WTC11 (cell line): Measurements from ENCODE around the gene UGT1A4. TPM values are rescaled to one million over a fixed set of nuclear protein-coding genes. Genes with fewer than 3 reads are reported as not detected.

ENCODE experiments used
- ATAC-seq: fragments of 200-7000 bp; cut with Tn5 transposase; 2 replicates; pipeline ENCODE4 v1.10.0; 2021; ENCODE audit warnings: mild to moderate bottlenecking, moderate library complexity
- Bru-seq: library from RNA; stranded (reverse); fragments of 400-500 nt; gene quantifications from one replicate; lab custom pipeline; 2021; lab: Mats Ljungman, UMichigan
- CTCF ChIA-PET: fragments of 300-600 bp; sonication (Branson Sonifier 250); formaldehyde crosslinking; loops from one replicate; lab custom pipeline; 2021; ENCODE audit warnings: antibody characterized with exemption; lab: Charles Lee
- POLR2A ChIA-PET: fragments of 350-600 bp; sonication (Branson Sonifier 250); formaldehyde crosslinking; loops from one replicate; lab custom pipeline; 2021; ENCODE audit warnings: antibody characterized with exemption; lab: Charles Lee
- DNase-seq: peaks from one replicate; pipeline ENCODE4 v3.0.0; 2021; ENCODE audit warnings: low spot score
- H3K27ac Mint-ChIP-seq: 2 replicates; pipeline ENCODE4 v1.8.0; 2021; ENCODE audit warnings: mixed read lengths
- H3K27me3 Mint-ChIP-seq: 2 replicates; pipeline ENCODE4 v1.8.0; 2021; ENCODE audit warnings: low read depth, mild to moderate bottlenecking, moderate library complexity, mixed read lengths
- H3K36me3 Mint-ChIP-seq: 2 replicates; pipeline ENCODE4 v1.8.0; 2021; ENCODE audit warnings: mixed read lengths
- H3K4me1 Mint-ChIP-seq: 2 replicates; pipeline ENCODE4 v1.8.0; 2022; ENCODE audit warnings: mixed read lengths
- H3K4me3 Mint-ChIP-seq: 2 replicates; pipeline ENCODE4 v1.8.0; 2021; ENCODE audit warnings: mild to moderate bottlenecking, moderate library complexity, mixed read lengths
- H3K9me3 Mint-ChIP-seq: 2 replicates; pipeline ENCODE4 v1.8.0; 2021; ENCODE audit warnings: mixed read lengths
- CBFB ChIP-seq: sonication (generic); formaldehyde crosslinking; IDR thresholded peaks from 2 replicates; pipeline ENCODE4 v1.8.1; 2022; ENCODE audit warnings: mild to moderate bottlenecking, low read depth, missing genetic modification reagents
- CREM ChIP-seq: sonication (generic); formaldehyde crosslinking; IDR thresholded peaks from 2 replicates; pipeline ENCODE4 v1.8.1; 2022; ENCODE audit warnings: mild to moderate bottlenecking, missing genetic modification reagents, moderate library complexity
- FOXJ3 ChIP-seq: sonication (generic); formaldehyde crosslinking; IDR thresholded peaks from 2 replicates; pipeline ENCODE4 v1.9.0; 2021; ENCODE audit warnings: missing genetic modification reagents, mild to moderate bottlenecking, borderline replicate concordance
- GTF2I ChIP-seq: fragments of 250-450 bp; sonication (Bioruptor Pico); conservative IDR thresholded peaks from 2 replicates; pipeline ENCODE4 v1.4.0; 2021; ENCODE audit warnings: mild to moderate bottlenecking
- IRF2 ChIP-seq: sonication (generic); formaldehyde crosslinking; IDR thresholded peaks from 2 replicates; pipeline ENCODE4 v1.8.0; 2022; ENCODE audit warnings: low read depth, missing genetic modification reagents, borderline replicate concordance
- JUN ChIP-seq: sonication (generic); formaldehyde crosslinking; IDR thresholded peaks from 2 replicates; pipeline ENCODE4 v1.8.0; 2023; ENCODE audit warnings: mild to moderate bottlenecking, missing genetic modification reagents
- MYBL2 ChIP-seq: sonication (generic); formaldehyde crosslinking; IDR thresholded peaks from 2 replicates; pipeline ENCODE4 v1.8.1; 2023; ENCODE audit warnings: mild to moderate bottlenecking, moderate library complexity, missing genetic modification reagents
- NR3C1 ChIP-seq: sonication (generic); formaldehyde crosslinking; conservative IDR thresholded peaks from 2 replicates; pipeline ENCODE4 v1.8.1; 2023; ENCODE audit warnings: low read depth, mild to moderate bottlenecking, missing genetic modification reagents
- PRRX2 ChIP-seq: fragments of 250-450 bp; sonication (Bioruptor Pico); IDR thresholded peaks from 2 replicates; pipeline ENCODE4 v1.8.0; 2021; ENCODE audit warnings: mild to moderate bottlenecking
- SP1 ChIP-seq: sonication (generic); formaldehyde crosslinking; conservative IDR thresholded peaks from 2 replicates; pipeline ENCODE4 v1.8.1; 2022; ENCODE audit warnings: missing genetic modification reagents
- TEAD1 ChIP-seq: sonication (generic); formaldehyde crosslinking; IDR thresholded peaks from 2 replicates; pipeline ENCODE4 v1.8.0; 2022; ENCODE audit warnings: mild to moderate bottlenecking, missing genetic modification reagents
- TEAD4 ChIP-seq: sonication (generic); formaldehyde crosslinking; IDR thresholded peaks from 2 replicates; pipeline ENCODE4 v1.8.0; 2022; ENCODE audit warnings: mild to moderate bottlenecking, missing genetic modification reagents
- ZNF121 ChIP-seq: sonication (generic); formaldehyde crosslinking; IDR thresholded peaks from 2 replicates; pipeline ENCODE4 v1.8.0; 2023; ENCODE audit warnings: missing genetic modification reagents
- long read RNA-seq, 3 experiments: library from RNA in 1 of 3; library from capped mRNA in 1 of 3; library from polyadenylated mRNA in 1 of 3; unstranded in 2 of 3; stranded (forward) in 1 of 3; transcript quantifications; one replicate each; pipeline ENCODE4 v2.0.0, GENCODE V29; 2021
- total RNA-seq: library from RNA; stranded (reverse); gene quantifications from 3 replicates; pipeline ENCODE4 v1.2.3, GENCODE V29; 2021
- TF ChIP-seq, protein P1 (sequence below): sonication (generic); formaldehyde crosslinking; IDR thresholded peaks from 2 replicates; pipeline ENCODE4 v1.8.0; 2022; ENCODE audit warnings: mild to moderate bottlenecking, missing genetic modification reagents
- TF ChIP-seq, protein P2 (sequence below): sonication (generic); formaldehyde crosslinking; IDR thresholded peaks from 2 replicates; pipeline ENCODE4 v1.8.1; 2023; ENCODE audit warnings: mild to moderate bottlenecking, missing genetic modification reagents, moderate library complexity
- TF ChIP-seq, protein P3 (sequence below): sonication (generic); formaldehyde crosslinking; IDR thresholded peaks from 2 replicates; pipeline ENCODE4 v1.8.1; 2022; ENCODE audit warnings: low read depth, missing genetic modification reagents, borderline replicate concordance
- TF ChIP-seq, protein P4 (sequence below): fragments of 250-450 bp; sonication (Bioruptor Pico); IDR thresholded peaks from 2 replicates; pipeline ENCODE4 v1.9.0; 2021; ENCODE audit warnings: mild to moderate bottlenecking
- TF ChIP-seq, protein P5 (sequence below): sonication (generic); formaldehyde crosslinking; IDR thresholded peaks from 2 replicates; pipeline ENCODE4 v1.8.1; 2023; ENCODE audit warnings: mild to moderate bottlenecking, moderate library complexity, missing genetic modification reagents
- TF ChIP-seq, protein P6 (sequence below): sonication (generic); formaldehyde crosslinking; IDR thresholded peaks from 2 replicates; pipeline ENCODE4 v1.8.1; 2022; ENCODE audit warnings: low read depth, mild to moderate bottlenecking, moderate library complexity, missing genetic modification reagents, borderline replicate concordance
- TF ChIP-seq, protein P7 (sequence below): sonication (generic); formaldehyde crosslinking; IDR thresholded peaks from 2 replicates; pipeline ENCODE4 v1.8.1; 2022; ENCODE audit warnings: missing genetic modification reagents, borderline replicate concordance

Gene UGT1A4
- total RNA-seq (0.14 to 0.22 TPM in 2 of 3 replicates, not detected in the other), Bru-seq, nascent RNA (not detected)
- long read RNA-seq, experiment 1: 0 reads
- long read RNA-seq, experiment 2: 0 reads
- long read RNA-seq, experiment 3: 0 reads

DNA sequence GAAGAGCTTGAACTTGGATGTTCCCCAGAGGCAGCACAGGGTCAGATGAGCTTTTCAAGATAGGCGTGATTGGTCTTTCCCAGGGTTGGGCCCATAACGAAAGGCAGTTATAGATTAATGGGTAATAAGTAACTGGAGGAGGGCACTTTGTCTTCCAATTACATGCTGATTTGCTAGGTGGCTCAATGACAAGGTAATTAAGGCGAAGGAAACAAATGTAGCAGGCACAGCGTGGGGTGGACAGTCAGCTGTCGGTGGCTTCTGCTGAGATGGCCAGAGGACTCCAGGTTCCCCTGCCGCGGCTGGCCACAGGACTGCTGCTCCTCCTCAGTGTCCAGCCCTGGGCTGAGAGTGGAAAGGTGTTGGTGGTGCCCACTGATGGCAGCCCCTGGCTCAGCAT lies at the start of gene UGT1A4:
UGT1A4 (plus strand) TSS at position 185 of the 400 bp plus-strand sequence; CDS start at position 270, 85 bp downstream.
- peaks cover 34% of the 10 kb centered on the region for H3K9me3 Mint-ChIP-seq
- no peak for DNase-seq
- ChIA-PET POLR2A (no interaction called here), CTCF (no interaction called here)
- no peaks in the 10 kb centered on the region for H3K4me1 Mint-ChIP-seq
- peaks cover 7% of the 10 kb centered on the region; the same call in 1 of the 2 replicates for H3K27me3 Mint-ChIP-seq
- no peak within 1 kb of the TSS for H3K27ac Mint-ChIP-seq
- TF ChIP-seq NR3C1 (CRISPR knock-in tag) (no peak), IRF2 (no peak), GTF2I (CRISPR knock-in tag) (no peak), ZNF121 (no peak), SP1 (CRISPR knock-in tag) (no peak), MYBL2 (no peak), TEAD1 (CRISPR knock-in tag) (no peak)
- TF ChIP-seq, protein P1, sequence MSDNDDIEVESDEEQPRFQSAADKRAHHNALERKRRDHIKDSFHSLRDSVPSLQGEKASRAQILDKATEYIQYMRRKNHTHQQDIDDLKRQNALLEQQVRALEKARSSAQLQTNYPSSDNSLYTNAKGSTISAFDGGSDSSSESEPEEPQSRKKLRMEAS (CRISPR knock-in tag): no peak
- no peak within 1 kb of the TSS for H3K4me3 Mint-ChIP-seq
- ATAC-seq: no peak
- H3K36me3 Mint-ChIP-seq: no peaks in the 10 kb centered on the region

DNA sequence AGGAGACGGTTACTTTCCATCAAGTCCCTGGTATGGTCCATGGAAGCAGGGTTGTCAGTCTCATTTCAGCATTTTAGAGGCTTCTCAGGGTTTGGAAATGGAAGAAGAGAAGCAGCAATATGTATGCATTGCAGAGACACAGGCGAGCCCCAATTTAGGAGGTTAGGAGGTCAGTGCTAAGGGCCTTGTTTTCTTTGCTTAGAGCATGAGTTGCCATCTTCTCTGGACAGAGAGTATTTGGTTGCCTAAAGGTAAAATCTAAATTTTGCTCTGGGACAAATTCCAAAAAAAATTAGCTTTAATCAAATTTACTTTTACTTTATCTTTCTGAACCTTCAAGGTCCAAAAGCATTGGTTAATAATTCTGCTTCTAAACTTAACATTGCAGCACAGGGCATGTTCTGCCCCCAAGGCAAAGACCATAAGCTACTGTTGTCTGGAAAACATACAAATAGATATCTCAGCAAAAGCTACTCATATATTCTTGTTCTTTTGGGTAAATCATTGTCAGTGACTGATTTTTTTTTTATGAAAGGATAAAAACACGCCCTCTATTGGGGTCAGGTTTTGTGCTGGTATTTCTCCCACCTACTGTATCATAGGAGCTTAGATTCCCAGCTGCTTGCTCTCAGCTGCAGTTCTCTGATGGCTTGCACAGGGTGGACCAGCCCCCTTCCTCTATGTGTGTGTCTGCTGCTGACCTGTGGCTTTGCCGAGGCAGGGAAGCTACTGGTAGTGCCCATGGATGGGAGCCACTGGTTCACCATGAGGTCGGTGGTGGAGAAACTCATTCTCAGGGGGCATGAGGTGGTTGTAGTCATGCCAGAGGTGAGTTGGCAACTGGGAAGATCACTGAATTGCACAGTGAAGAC lies 47.0 kb upstream of the UGT1A4 start, which contains the start of gene UGT1A9:
UGT1A9 (plus strand) TSS at position 609 of the 872 bp plus-strand sequence; CDS start at position 646, 37 bp downstream.
- peaks cover 9% of the 10 kb centered on the region for H3K9me3 Mint-ChIP-seq
- no peaks in the 10 kb centered on the region for H3K27me3 Mint-ChIP-seq
- H3K4me1 Mint-ChIP-seq: peaks cover 7% of the 10 kb centered on the region
- DNase-seq: no peak
- H3K4me3 Mint-ChIP-seq: no peak within 1 kb of the TSS
- no peak for ATAC-seq
- H3K27ac Mint-ChIP-seq: no peak within 1 kb of the TSS
- H3K36me3 Mint-ChIP-seq: no peaks in the 10 kb centered on the region
- POLR2A ChIA-PET: no interaction called here
- CTCF ChIA-PET: interaction anchor here (0.5 to 1.0 kb wide), 4 partner anchors 28 to 542 kb away, joined by 3 read pairs; no protein-coding TSS in a partner anchor
- no peak for TF ChIP-seq TEAD4 (CRISPR knock-in tag)
- TF ChIP-seq, protein P2, sequence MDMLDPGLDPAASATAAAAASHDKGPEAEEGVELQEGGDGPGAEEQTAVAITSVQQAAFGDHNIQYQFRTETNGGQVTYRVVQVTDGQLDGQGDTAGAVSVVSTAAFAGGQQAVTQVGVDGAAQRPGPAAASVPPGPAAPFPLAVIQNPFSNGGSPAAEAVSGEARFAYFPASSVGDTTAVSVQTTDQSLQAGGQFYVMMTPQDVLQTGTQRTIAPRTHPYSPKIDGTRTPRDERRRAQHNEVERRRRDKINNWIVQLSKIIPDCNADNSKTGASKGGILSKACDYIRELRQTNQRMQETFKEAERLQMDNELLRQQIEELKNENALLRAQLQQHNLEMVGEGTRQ (CRISPR knock-in tag): no peak
- TF ChIP-seq, protein P3, sequence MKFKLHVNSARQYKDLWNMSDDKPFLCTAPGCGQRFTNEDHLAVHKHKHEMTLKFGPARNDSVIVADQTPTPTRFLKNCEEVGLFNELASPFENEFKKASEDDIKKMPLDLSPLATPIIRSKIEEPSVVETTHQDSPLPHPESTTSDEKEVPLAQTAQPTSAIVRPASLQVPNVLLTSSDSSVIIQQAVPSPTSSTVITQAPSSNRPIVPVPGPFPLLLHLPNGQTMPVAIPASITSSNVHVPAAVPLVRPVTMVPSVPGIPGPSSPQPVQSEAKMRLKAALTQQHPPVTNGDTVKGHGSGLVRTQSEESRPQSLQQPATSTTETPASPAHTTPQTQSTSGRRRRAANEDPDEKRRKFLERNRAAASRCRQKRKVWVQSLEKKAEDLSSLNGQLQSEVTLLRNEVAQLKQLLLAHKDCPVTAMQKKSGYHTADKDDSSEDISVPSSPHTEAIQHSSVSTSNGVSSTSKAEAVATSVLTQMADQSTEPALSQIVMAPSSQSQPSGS: no peak
- TF ChIP-seq PRRX2 (CRISPR knock-in tag): no peak
- no peak for TF ChIP-seq CREM (CRISPR knock-in tag)
- TF ChIP-seq, protein P4, sequence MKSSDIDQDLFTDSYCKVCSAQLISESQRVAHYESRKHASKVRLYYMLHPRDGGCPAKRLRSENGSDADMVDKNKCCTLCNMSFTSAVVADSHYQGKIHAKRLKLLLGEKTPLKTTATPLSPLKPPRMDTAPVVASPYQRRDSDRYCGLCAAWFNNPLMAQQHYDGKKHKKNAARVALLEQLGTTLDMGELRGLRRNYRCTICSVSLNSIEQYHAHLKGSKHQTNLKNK (CRISPR knock-in tag): no peak
- TF ChIP-seq FOXJ3 (CRISPR knock-in tag): no peak
- no peak for TF ChIP-seq JUN (CRISPR knock-in tag)
- TF ChIP-seq, protein P5, sequence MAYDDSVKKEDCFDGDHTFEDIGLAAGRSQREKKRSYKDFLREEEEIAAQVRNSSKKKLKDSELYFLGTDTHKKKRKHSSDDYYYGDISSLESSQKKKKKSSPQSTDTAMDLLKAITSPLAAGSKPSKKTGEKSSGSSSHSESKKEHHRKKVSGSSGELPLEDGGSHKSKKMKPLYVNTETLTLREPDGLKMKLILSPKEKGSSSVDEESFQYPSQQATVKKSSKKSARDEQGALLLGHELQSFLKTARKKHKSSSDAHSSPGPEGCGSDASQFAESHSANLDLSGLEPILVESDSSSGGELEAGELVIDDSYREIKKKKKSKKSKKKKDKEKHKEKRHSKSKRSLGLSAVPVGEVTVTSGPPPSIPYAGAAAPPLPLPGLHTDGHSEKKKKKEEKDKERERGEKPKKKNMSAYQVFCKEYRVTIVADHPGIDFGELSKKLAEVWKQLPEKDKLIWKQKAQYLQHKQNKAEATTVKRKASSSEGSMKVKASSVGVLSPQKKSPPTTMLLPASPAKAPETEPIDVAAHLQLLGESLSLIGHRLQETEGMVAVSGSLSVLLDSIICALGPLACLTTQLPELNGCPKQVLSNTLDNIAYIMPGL (CRISPR knock-in tag): no peak
- TF ChIP-seq CBFB (CRISPR knock-in tag): no peak
- TF ChIP-seq, protein P6, sequence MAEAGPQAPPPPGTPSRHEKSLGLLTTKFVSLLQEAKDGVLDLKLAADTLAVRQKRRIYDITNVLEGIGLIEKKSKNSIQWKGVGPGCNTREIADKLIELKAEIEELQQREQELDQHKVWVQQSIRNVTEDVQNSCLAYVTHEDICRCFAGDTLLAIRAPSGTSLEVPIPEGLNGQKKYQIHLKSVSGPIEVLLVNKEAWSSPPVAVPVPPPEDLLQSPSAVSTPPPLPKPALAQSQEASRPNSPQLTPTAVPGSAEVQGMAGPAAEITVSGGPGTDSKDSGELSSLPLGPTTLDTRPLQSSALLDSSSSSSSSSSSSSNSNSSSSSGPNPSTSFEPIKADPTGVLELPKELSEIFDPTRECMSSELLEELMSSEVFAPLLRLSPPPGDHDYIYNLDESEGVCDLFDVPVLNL (CRISPR knock-in tag): no peak
- TF ChIP-seq, protein P7, sequence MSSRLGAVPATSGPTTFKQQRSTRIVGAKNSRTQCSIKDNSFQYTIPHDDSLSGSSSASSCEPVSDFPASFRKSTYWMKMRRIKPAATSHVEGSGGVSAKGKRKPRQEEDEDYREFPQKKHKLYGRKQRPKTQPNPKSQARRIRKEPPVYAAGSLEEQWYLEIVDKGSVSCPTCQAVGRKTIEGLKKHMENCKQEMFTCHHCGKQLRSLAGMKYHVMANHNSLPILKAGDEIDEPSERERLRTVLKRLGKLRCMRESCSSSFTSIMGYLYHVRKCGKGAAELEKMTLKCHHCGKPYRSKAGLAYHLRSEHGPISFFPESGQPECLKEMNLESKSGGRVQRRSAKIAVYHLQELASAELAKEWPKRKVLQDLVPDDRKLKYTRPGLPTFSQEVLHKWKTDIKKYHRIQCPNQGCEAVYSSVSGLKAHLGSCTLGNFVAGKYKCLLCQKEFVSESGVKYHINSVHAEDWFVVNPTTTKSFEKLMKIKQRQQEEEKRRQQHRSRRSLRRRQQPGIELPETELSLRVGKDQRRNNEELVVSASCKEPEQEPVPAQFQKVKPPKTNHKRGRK: no peak
